Endothelial cell of umbilical vein (primary cell): ENCODE results near the gene ACTN1. TPM values are rescaled to one million over a fixed set of nuclear protein-coding genes. Genes with fewer than 3 reads are reported as not detected.

Experiments used
- BruUV-seq: library from RNA; stranded (reverse); fragments of 400-500 nt; replicated peaks from 2 replicates; lab custom pipeline; 2021; lab: Mats Ljungman, UMichigan
- CTCF ChIA-PET: fragments of 300-600, 350-600 bp; sonication (Branson Sonifier 250); formaldehyde crosslinking; loops from one replicate; lab custom pipeline; 2021; ENCODE audit warnings: antibody characterized with exemption, inconsistent platforms; lab: Charles Lee
- POLR2A ChIA-PET: fragments of 300-600, 350-600 bp; sonication (Branson Sonifier 250); formaldehyde crosslinking; loops from one replicate; lab custom pipeline; 2021; ENCODE audit warnings: antibody characterized with exemption, inconsistent platforms; lab: Charles Lee
- DNase-seq: peaks from one replicate; pipeline ENCODE4 v3.0.0-alpha.2; 2011; ENCODE audit warnings: low read depth, low spot score
- FAIRE-seq: peaks from 2 replicates; lab custom pipeline; 2011; peaks lifted over from hg19 to GRCh38; lab: Jason Lieb, UNC
- H2AFZ ChIP-seq: 2 replicates; pipeline ENCODE4 v1.6.0; 2012; ENCODE audit warnings: low read depth, low read length, control low read depth, inconsistent platforms
- H3K27ac ChIP-seq: 2 replicates; pipeline ENCODE4 v1.5.1; 2011; ENCODE audit warnings: low read depth, mild to moderate bottlenecking, control low read depth, low read length, moderate library complexity; ENCODE audit not compliant: insufficient read depth
- H3K27me3 ChIP-seq, 2 experiments: 2 replicates each; pipeline versions ENCODE4 v1.6.0 to v1.6.1; 2011; ENCODE audit warnings: low read length in 2 of 2, mixed read lengths in 1 of 2; ENCODE audit not compliant: control insufficient read depth in 2 of 2, insufficient read depth in 2 of 2
- H3K36me3 ChIP-seq, 2 experiments: 2 replicates in 1 of 2; 3 replicates in 1 of 2; pipeline ENCODE4 v1.5.1; 2011; ENCODE audit warnings: low read length in 2 of 2, mild to moderate bottlenecking in 1 of 2, moderate library complexity in 1 of 2; ENCODE audit not compliant: control insufficient read depth in 2 of 2, insufficient read depth in 2 of 2; ENCODE audit errors: extremely low read depth in 1 of 2
- H3K4me1 ChIP-seq: 3 replicates; pipeline ENCODE4 v1.5.1; 2011; ENCODE audit warnings: mild to moderate bottlenecking, low read length; ENCODE audit not compliant: control insufficient read depth, insufficient read depth; ENCODE audit errors: extremely low read depth
- H3K4me2 ChIP-seq: 2 replicates; pipeline ENCODE4 v1.6.1; 2011; ENCODE audit warnings: low read length, control low read depth, mixed read lengths; ENCODE audit not compliant: insufficient read depth
- H3K4me3 ChIP-seq, 3 experiments: fragments of 200-600 bp in 1 of 3; sonication (generic), shearing (Covaris generic) in 1 of 3; replicated peaks in 1 of 3; 2 replicates each; pipeline ENCODE4 v1.5.1; 2011 to 2016; ENCODE audit warnings: control low read depth in 3 of 3, low read length in 3 of 3, mild to moderate bottlenecking in 2 of 3, inconsistent platforms in 1 of 3, low read depth in 1 of 3, moderate library complexity in 1 of 3; ENCODE audit not compliant: insufficient read depth in 1 of 3
- H3K79me2 ChIP-seq: 2 replicates; pipeline ENCODE4 v1.6.0; 2012; ENCODE audit warnings: low read length, inconsistent platforms; ENCODE audit not compliant: control insufficient read depth, insufficient read depth
- H3K9ac ChIP-seq: replicated peaks from 2 replicates; pipeline ENCODE3; 2011; ENCODE audit warnings: low read length, control low read depth; ENCODE audit not compliant: insufficient read depth; ENCODE audit errors: extremely low read depth
- H3K9me1 ChIP-seq: replicated peaks from 3 replicates; pipeline ENCODE4 v1.6.0; 2011; ENCODE audit warnings: mild to moderate bottlenecking, low read length; ENCODE audit not compliant: control insufficient read depth, insufficient read depth; ENCODE audit errors: extremely low read depth
- H3K9me3 ChIP-seq: replicated peaks from 2 replicates; pipeline ENCODE4 v1.5.1; 2012; ENCODE audit warnings: low read length, inconsistent platforms; ENCODE audit not compliant: control insufficient read depth, insufficient read depth
- H4K20me1 ChIP-seq: replicated peaks from 2 replicates; pipeline ENCODE3; 2011; ENCODE audit warnings: mild to moderate bottlenecking, low read length; ENCODE audit not compliant: control insufficient read depth, insufficient read depth; ENCODE audit errors: extremely low read depth
- CTCF ChIP-seq, 2 donors: IDR thresholded peaks; 1 replicate in 1 of 2; 2 replicates in 1 of 2; pipeline ENCODE4 v1.5.1; 2011; ENCODE audit warnings: low read length in 2 of 2, mild to moderate bottlenecking in 2 of 2, moderate library complexity in 2 of 2, control low read depth in 1 of 2, inconsistent platforms in 1 of 2, low read depth in 1 of 2; ENCODE audit not compliant: insufficient read depth in 1 of 2; ENCODE audit errors: extremely low read depth in 1 of 2
- EZH2 ChIP-seq: IDR thresholded peaks from 2 replicates; pipeline ENCODE4 v1.6.1; 2012; ENCODE audit warnings: borderline replicate concordance, low read depth, mild to moderate bottlenecking, moderate library complexity, low read length, inconsistent platforms; ENCODE audit not compliant: severe bottlenecking
- FOS ChIP-seq: IDR thresholded peaks from 2 replicates; pipeline ENCODE4 v1.6.1; 2011; ENCODE audit warnings: mild to moderate bottlenecking, low read length, moderate library complexity, borderline replicate concordance; ENCODE audit not compliant: insufficient read depth
- GATA2 ChIP-seq: IDR thresholded peaks from 2 replicates; pipeline ENCODE4 v1.7.0; 2011; ENCODE audit warnings: low read depth, mild to moderate bottlenecking, moderate library complexity, mixed read lengths, low read length; ENCODE audit not compliant: insufficient read length, insufficient read depth
- JUN ChIP-seq: IDR thresholded peaks from 2 replicates; pipeline ENCODE4 v1.6.1; 2011; ENCODE audit warnings: borderline replicate concordance, low read depth; ENCODE audit not compliant: insufficient read length, insufficient read depth
- MYC ChIP-seq: IDR thresholded peaks from one replicate; pipeline ENCODE4 v1.6.1; 2011; ENCODE audit warnings: mild to moderate bottlenecking, low read depth, low read length
- POLR2A ChIP-seq: IDR thresholded peaks from 2 replicates; pipeline ENCODE4 v1.6.1; 2012; ENCODE audit warnings: low read depth, mild to moderate bottlenecking, control low read depth, low read length
- POLR2AphosphoS5 ChIP-seq: IDR thresholded peaks from 2 replicates; pipeline ENCODE4 v1.6.1; 2012; ENCODE audit warnings: low read depth, mild to moderate bottlenecking, control low read depth, low read length, moderate library complexity; ENCODE audit not compliant: insufficient read depth
- dilution Hi-C: fragments of 300-500 bp; cut with MboI; formaldehyde crosslinking; loops from one replicate; pipeline ENCODE4 v1.15.0; 2019; ENCODE audit warnings: low sequenced_read_pairs; ENCODE audit not compliant: extremely low pct_ligation_motif_present
- intact Hi-C: fragments of 100-400 bp; cut with micrococcal nuclease; formaldehyde crosslinking; loops from one replicate; pipeline ENCODE4 v1.10.0; 2022
- polyA plus RNA-seq, 4 experiments: library from polyadenylated mRNA; depleted of rRNA in 3 of 4; stranded (reverse) in 3 of 4; unstranded in 1 of 4; fragments of >200 nt; gene quantifications; 2 replicates each; pipeline versions ENCODE4 v1.2.1 to v1.2.3, GENCODE V29; 2011 to 2012; ENCODE audit warnings: missing spikeins in 1 of 4
- total RNA-seq: library from RNA; stranded (reverse); gene quantifications from 2 replicates; pipeline ENCODE4 v1.2.3, GENCODE V29; 2021
- TF ChIP-seq, protein P1 (sequence below): IDR thresholded peaks from 2 replicates; pipeline ENCODE4 v1.6.1; 2011; ENCODE audit not compliant: insufficient read depth, insufficient read length

Gene ACTN1
- total and polyA plus RNA-seq, 2 donors (not counting 3 experiments of a cell fraction or from before 2014, with no cell fraction given) = 442 to 463 TPM

DNA sequence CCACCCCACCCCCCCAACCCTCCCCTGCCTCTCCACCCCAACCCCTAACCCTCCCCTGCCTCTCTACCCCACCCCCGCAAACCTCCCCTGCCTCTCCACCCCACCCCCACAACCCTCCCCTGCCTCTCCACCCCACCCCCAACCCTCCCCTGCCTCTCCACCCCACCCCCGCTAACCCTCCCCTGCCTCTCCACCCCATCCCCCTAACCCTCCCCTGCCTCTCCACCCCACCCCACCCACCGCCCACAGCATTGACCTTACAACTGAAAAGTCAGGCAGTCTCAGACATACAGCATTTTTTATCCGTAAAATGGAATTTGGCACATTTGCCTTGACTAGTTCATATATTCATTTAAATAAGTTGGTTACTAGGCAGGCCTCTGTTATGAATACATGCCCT is 38.6 kb upstream of the ACTN1 start:
- FAIRE-seq (no peak), DNase-seq (no peak)
- Histone ChIP-seq H3K4me1 (peaks cover 15% of the 10 kb centered on the region), H3K9ac (no peak overlapping the region), H3K9me1 (no peaks in the 10 kb centered on the region), H3K79me2 (no peaks in the 10 kb centered on the region), H3K27ac (no peak overlapping the region), H3K9me3 (no peaks in the 10 kb centered on the region), H3K4me2 (no peak overlapping the region), H4K20me1 (no peaks in the 10 kb centered on the region), H3K27me3 (no peaks in the 10 kb centered on the region), H2AFZ (no peak overlapping the region), H3K4me3 (no peak overlapping the region), H3K36me3 (no peaks in the 10 kb centered on the region)
- TF ChIP-seq POLR2A (no peak), JUN (no peak), CTCF (IDR thresholded peaks at IDR 0.05; ENCODE audit: extremely low read depth in 1 of 2, insufficient read depth in 1 of 2, low read depth in 1 of 2, low read length in 2 of 2) (no peak), FOS (no peak), POLR2AphosphoS5 (no peak), MYC (no peak), EZH2 (no peak), GATA2 (no peak)
- TF ChIP-seq, protein P1, sequence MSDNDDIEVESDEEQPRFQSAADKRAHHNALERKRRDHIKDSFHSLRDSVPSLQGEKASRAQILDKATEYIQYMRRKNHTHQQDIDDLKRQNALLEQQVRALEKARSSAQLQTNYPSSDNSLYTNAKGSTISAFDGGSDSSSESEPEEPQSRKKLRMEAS = no peak
- intact Hi-C loops (no loop called here), dilution Hi-C loops (no loop called here)
- CTCF ChIA-PET = interaction anchor here (2.4 to 2.8 kb wide), 2 partner anchors 10 to 18 kb away, joined by 7 to 9 read pairs; no protein-coding TSS in a partner anchor
- BruUV-seq = no TSS peak
- POLR2A ChIA-PET = no interaction called here
